IPS DF 4.7 (cell line): ENCODE data around the gene PFKFB3.

Experiments used
- DNase-seq: peaks from one replicate; pipeline ENCODE4 v3.0.0-alpha.2; 2013; ENCODE audit warnings: low spot score; ENCODE audit errors: extremely low read depth

PFKFB3 gene

GRCh38 chr10:6300784-6301460 is 98.2 kb downstream of the PFKFB3 start:
- no peak for DNase-seq

GRCh38 chr10:6301488-6302075 is 98.8 kb downstream of the PFKFB3 start:
- no peak for DNase-seq
